GM13976 (cell line): ENCODE data around the gene KLHL6.

ENCODE experiments used
- DNase-seq: peaks from one replicate; pipeline ENCODE4 v3.0.0; 2012; ENCODE audit warnings: low spot score
- CTCF ChIP-seq: IDR thresholded peaks from 2 replicates; pipeline ENCODE4 v1.5.1; 2012; ENCODE audit warnings: borderline replicate concordance, mild to moderate bottlenecking; ENCODE audit not compliant: insufficient read depth; ENCODE audit errors: extremely low read depth, missing control alignments, control extremely low read depth
- in situ Hi-C: fragments of 300-500 bp; cut with MboI; formaldehyde crosslinking; loops from one replicate; pipeline ENCODE4 v1.12.0; 2022; ENCODE audit warnings: low sequenced_read_pairs, mixed read lengths, inconsistent platforms; ENCODE audit not compliant: unreplicated experiment

KLHL6 gene

GRCh38 chr3:183553334-183554026 lies 2.0 kb downstream of the KLHL6 start:
- in situ Hi-C loops, result no loop called here

GRCh38 chr3:183551930-183552329 lies 3.6 kb downstream of the KLHL6 start:
- TF ChIP-seq CTCF, result no peak
- DNase-seq, result no peak
- in situ Hi-C loops, result no loop called here

More at GRCh38 chr3:183553334-183554026, 2.0 kb downstream of the KLHL6 start:
- no peak for TF ChIP-seq CTCF
- DNase-seq, result no peak

DNA sequence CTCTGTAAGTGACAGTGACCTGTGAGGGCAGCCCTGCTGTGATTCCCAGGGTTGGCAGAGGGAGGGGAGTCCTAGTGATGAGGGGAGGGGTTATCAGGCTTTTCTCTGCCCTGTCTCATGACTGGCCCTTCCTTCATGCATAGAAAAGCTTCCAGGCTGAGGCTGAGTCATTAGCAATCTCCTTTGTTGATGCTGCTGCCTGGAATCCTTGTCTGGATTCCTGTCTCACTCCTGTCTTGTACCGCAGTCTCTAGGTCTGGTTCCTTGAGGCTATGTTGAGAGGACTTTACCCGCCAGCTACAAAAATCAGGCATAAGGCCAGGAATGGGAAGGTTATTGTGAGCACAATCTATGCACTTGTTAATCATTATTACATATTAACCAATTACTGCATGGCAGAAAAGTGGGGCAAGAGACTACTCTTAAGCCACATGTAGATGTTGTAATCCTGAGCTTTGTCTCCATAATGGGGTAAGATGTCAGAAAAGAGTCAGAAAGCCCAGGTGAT lies 7.2 kb downstream of the KLHL6 start:
- in situ Hi-C loops, result no loop called here
- no peak for TF ChIP-seq CTCF
- DNase-seq, result no peak

- in situ Hi-C loops, result no loop called here
- no peak for DNase-seq
- no peak for TF ChIP-seq CTCF
Observed at GRCh38 chr3:183546625-183547024, 8.9 kb downstream of the KLHL6 start.

DNA sequence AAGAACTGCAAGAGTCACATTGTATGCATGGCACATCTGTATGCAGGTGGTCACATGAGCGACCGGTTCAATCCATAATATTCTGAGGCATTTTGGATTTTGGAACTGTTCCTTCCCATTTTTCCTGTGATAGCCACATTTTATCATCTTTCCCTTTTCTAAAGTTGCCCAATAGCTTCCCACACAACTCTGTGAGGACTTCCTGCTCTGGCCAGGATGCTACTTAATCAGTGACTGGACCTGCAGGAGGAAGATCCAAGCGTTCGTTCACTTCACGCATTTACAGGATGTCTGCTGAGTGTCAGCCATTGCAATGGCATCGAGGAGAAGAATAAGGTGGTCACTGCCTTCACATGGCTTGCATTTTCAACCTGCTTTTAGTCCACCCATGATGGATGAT lies 9.8 kb downstream of the KLHL6 start:
- in situ Hi-C loops, result no loop called here
- no peak for DNase-seq
- TF ChIP-seq CTCF, result no peak

DNA sequence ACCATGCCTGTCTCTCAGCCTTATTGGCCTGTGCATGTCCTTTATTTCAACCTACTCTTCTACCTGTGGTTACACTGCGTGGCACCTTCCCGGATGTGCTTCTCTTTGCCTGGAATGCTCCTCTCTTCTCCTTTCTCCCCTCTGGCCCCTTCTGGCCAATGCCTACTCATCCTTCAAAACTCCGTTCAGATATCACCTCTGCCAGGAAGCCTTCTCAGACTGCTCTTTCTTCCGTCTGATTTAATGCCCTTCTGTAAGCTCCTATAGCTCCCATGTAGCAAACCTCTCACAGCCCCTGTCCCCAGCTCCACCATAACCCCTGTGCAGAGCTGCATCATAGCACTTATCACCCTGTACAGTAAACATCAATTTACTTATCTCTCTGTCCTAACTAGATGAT lies 13.2 kb downstream of the KLHL6 start:
- TF ChIP-seq CTCF, result no peak
- in situ Hi-C loops, result no loop called here
- DNase-seq, result no peak
